ENCODE results near the gene RAD21L1.

RAD21L1 gene

GRCh38 chr20:1296117-1296610 is 70.3 kb downstream of the RAD21L1 start:
- TF ChIP-seq POLR2AphosphoS5 (IDR thresholded peaks at IDR 0.05; ENCODE audit: low read depth) (no peak), CTCF (IDR thresholded peaks at IDR 0.05; ENCODE audit: insufficient read depth, low read length) (no peak), GABPA (IDR thresholded peaks at IDR 0.05; ENCODE audit: low read depth) (no peak), REST (IDR thresholded peaks at IDR 0.05; ENCODE audit: insufficient replicate concordance, low read depth) (no peak)
- DNase-seq (ENCODE audit: low read depth in 1 of 2, low spot score in 1 of 2), result no peak
- no peak overlapping the region for H3K4me3 ChIP-seq (replicated peaks; ENCODE audit: insufficient read depth, low read length)
- no peak overlapping the region for H3K27ac ChIP-seq (replicated peaks)
- peaks cover 3% of the 10 kb centered on the region for H3K27me3 ChIP-seq (ENCODE audit: insufficient read depth, poor library complexity, severe bottlenecking)

GRCh38 chr20:1296922-1297321 is 71.1 kb downstream of the RAD21L1 start:
- no peak overlapping the region for H3K27ac ChIP-seq (replicated peaks)
- H3K4me3 ChIP-seq (replicated peaks; ENCODE audit: insufficient read depth, low read length), result no peak overlapping the region
- TF ChIP-seq REST (IDR thresholded peaks at IDR 0.05; ENCODE audit: insufficient replicate concordance, low read depth), result no peak
- TF ChIP-seq CTCF (IDR thresholded peaks at IDR 0.05; ENCODE audit: insufficient read depth, low read length), result no peak
- TF ChIP-seq GABPA (IDR thresholded peaks at IDR 0.05; ENCODE audit: low read depth), result no peak
- TF ChIP-seq SPI1 (IDR thresholded peaks at IDR 0.05; ENCODE audit: borderline replicate concordance, low read depth), result no peak
- TF ChIP-seq POLR2AphosphoS5 (IDR thresholded peaks at IDR 0.05; ENCODE audit: low read depth), result no peak

GRCh38 chr20:1297486-1297885 is 71.6 kb downstream of the RAD21L1 start:
- Histone ChIP-seq H3K4me3 (replicated peaks; ENCODE audit: insufficient read depth, low read length) (no peak overlapping the region), H3K27ac (replicated peaks) (no peak overlapping the region), H3K27me3 (ENCODE audit: insufficient read depth, poor library complexity, severe bottlenecking) (no peaks in the 10 kb centered on the region)
- DNase-seq (ENCODE audit: low read depth in 1 of 2, low spot score in 1 of 2), result no peak
- TF ChIP-seq CTCF (IDR thresholded peaks at IDR 0.05; ENCODE audit: insufficient read depth, low read length) (no peak), GABPA (IDR thresholded peaks at IDR 0.05; ENCODE audit: low read depth) (no peak), SPI1 (IDR thresholded peaks at IDR 0.05; ENCODE audit: borderline replicate concordance, low read depth) (no peak), POLR2AphosphoS5 (IDR thresholded peaks at IDR 0.05; ENCODE audit: low read depth) (no peak), REST (IDR thresholded peaks at IDR 0.05; ENCODE audit: insufficient replicate concordance, low read depth) (no peak)

More at GRCh38 chr20:1296922-1297321, 71.1 kb downstream of the RAD21L1 start:
- peaks cover 1% of the 10 kb centered on the region for H3K27me3 ChIP-seq (ENCODE audit: insufficient read depth, poor library complexity, severe bottlenecking)
- DNase-seq (ENCODE audit: low read depth in 1 of 2, low spot score in 1 of 2), result no peak

Measured in HL-60 (cell line).